HG03571 (cell line): ENCODE data around the gene FANCE.

Experiments used
- ATAC-seq: cut with Tn5 transposase; IDR thresholded peaks from one replicate; pipeline ENCODE4 v1.9.1; 2021; ENCODE audit not compliant: unreplicated experiment

FANCE gene

DNA sequence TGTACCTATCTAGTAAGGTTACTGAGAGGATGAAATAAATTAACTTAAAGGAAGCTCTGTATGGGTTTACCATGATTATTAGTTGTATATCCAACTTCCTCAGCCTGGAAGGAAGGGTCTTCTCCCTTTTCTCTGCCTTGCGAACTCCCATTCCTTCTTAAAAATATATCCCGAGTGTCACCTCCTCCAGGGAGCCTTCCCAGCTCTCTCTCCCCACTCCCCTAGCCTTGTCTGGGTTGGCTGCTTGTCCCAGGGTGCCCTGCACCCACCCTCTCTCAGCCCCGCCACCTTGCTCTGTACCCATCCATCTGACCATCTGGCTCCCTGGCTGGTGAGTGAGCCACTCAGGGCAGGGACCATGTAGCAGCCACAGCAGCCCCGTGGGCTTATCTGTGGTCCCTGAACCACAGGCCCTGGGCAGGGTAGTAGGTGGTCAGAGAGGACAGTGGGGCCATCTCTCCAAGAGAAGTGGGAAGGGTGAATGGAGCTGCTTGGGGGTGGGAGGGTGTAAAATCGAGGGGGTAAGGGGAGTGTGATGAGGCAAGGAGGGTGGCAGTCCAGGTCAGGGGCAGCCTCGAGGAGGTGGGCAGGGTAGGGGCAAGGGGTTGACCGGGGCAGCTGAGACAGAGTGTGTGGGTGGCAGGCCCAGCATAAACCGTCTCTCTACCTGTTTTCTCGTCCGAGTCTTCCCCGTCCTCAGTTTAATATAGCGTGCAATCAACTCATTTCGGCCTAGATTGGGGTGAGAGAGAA is 31.9 kb downstream of the FANCE start:
- no peak for ATAC-seq

DNA sequence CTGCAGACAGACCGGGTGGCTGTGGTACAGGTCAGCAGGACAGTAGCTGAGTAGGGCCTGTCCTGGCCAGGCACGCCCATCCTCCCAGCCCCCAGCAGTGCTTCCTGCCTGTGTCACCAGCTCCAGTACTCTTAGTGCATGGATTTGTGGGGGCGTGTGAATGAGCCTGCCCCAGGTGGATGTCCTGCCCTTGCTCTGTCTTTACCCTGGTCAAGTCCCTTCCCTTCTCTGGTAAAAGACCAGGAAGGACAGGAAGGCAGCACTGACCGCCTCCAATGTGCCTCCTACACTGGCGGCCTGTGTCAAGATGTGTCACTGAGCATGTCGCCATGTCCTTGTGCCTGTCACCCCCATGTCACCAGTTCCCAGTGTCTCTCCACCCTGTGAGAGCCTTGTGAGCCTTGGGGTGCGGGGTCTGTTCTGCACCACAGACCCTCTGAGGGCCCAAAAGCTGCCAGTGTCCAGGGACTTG is 32.8 kb downstream of the FANCE start:
- no peak for ATAC-seq

DNA sequence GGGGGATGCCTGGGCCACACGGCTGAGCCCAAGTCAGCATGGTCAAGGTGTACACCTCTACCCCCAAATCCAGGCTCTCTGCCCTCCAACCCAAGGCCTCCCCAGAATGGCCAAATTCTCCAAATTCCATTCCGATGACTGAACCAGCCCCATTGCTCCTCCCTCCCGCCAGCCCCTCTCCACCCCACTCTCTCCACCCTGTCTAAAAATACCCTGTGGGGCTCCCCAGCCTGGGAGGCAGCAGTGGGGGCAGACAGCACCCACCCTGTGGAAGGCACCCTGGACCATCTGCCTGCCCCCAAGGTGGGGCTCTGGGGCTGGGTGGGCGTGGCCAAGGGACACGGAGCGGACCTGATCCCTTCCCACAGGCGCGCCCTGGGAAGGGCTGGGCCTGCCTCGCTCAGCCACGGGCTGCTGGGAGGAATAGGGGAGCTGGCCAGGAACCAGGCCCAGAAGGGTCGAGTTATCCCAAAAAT is 33.3 kb downstream of the FANCE start:
- ATAC-seq, result no peak

DNA sequence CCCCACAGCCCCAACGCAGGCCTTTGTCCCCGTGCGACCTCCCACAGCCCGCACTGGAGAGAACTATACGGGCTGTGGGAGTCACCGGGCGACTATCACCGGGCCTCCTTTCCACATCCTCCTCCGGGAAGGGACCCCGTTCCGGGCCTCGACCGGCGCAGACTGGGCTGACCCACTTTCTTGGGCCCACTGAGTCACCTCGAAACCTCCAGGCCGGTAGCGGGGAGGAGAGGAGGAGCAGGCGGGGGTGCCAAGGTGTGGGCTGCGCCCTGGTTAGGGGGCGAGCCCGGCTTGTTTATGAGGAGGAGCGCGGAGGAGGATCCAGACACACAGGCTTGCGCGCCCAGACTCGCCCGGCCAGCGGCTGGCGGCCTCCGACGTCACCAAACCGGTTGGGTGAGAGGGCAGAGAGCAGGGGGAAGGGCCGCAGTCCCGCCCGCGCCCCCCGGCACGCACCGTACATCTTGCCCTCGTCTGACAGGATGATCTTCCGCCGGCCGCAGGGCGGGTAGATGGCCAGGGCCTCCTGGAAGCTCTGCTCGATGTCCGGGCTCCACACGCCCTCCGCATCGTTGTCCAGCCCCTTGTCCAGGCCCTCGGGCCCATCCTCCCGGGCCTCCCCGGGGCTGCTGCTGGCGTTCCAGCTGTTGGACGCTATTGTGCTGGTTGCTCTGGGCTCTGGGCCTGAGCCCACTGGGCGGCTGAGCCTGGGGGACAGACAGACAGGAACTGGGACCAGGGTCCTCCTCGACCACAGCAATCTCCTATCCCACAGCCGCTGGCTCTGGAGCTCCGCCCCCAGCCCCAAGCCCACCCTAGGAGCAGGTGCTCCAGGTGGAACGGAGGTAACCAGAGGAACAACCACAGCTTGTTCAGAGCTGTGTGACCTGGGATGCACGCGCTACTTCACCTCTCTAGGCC is 34.1 kb downstream of the FANCE start:
- ATAC-seq, result no peak

DNA sequence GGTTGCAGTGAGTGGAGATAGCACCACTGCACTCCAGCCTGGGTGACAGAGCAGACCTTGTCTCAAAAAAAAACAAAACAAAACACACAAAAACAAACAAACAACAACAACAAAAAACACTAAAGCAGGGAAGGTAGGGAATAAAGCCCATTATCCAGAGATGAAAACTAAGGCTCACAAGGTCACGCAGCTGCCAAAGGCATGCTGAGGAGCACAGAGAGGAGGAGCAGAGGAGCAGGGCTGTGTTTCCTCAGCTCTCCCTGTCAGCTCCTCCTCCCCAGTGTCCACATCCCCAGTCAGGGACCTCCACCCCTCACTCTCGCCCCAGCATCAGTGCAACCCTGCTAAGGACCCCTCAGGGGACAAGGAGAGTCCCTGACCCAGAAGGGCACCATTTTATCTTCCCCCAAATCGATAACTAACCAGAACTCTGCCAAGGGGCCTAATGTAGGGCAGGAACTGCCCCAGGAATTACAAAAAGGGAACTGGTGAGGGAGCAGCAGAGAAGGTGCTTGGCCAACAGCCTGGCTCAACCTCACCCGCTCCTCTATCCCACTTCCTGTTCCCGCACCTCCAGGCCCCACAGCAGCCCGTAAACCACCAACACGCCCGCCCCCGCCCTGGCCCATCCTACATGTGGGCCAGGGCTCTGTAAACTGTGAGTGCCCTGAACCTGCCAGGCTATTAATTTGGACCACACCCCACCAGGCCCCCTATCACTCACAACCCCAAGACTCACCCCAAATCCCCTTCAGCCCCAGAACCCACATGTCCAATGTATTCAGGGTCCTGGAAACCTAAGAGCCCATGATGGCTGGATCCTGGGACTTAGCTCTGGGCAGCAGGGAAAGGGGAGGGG is 35.7 kb downstream of the FANCE start:
- no peak for ATAC-seq

DNA sequence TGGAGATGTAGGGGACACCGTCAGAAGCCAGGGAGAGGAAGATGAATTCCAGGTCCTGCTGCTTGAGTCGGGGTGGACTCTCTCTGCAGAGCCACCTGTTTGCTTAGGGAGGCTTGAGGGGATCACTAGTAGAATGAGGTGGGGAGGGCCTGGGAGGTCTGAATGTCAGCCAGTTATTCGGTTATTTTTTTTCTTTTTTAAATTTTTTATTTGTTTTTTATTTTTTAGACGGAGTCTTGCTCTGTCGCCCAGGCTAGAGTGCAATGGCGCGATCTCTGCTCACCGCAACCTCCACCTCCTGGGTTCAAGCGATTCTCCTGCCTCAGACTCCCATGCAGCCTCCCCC is 36.4 kb downstream of the FANCE start:
- ATAC-seq, result no peak

DNA sequence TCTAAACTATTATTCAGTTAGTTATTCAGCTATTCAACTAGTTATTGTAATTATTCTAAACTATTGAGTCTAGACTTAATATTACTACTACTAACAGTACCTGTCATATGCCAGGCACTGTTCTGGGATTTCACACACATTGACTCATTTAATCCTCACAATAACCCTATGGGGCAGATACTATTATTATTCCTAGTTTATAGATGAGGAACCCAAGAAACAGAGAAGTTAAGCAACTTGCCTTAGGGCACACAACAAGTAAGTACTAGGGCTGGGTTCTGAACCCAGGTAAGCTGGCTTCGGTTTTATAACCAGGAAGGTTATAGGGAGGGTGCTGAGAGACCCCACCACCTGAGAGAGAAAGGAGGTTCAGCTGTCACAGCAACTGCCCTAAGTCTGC is 36.9 kb downstream of the FANCE start:
- ATAC-seq, result no peak

DNA sequence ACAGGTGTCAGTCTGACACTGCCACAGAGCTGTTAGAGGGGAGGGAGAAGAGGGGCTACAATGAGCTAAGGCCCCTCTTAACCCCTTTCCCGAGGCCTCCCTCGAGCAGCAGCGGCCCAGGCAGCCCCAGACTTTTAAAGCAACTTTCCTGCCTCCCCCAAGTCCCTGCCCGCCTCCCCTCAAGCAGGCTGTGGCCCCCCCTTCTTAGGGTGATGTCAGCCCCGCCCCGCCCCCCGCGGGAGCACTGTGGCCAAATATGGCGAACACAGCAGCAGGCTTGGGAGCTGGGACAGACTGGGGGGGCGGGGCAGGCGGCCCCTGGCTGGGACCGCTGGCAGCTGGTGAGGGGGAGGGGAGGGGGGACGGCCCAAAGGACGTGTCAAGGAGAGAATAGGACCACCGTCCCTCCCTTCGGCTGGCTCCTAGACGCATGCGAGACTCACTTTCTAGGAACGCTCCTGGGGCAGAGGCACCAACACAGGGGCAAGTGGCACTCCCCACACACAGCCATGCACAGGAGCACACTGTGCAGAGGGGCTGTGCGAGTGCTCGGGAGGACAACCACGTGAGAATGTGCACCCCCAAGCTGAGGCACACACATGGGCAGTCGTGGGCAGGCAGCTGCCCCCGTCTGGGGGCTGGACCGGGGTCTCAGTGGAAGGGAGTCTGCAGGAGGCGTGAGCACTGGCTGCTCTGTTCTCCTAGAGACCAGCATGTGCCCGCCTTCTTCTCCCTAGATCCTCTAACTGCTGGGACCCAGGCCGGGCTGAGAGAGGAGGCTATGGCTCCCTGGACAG is 38.1 kb downstream of the FANCE start:
- no peak for ATAC-seq

DNA sequence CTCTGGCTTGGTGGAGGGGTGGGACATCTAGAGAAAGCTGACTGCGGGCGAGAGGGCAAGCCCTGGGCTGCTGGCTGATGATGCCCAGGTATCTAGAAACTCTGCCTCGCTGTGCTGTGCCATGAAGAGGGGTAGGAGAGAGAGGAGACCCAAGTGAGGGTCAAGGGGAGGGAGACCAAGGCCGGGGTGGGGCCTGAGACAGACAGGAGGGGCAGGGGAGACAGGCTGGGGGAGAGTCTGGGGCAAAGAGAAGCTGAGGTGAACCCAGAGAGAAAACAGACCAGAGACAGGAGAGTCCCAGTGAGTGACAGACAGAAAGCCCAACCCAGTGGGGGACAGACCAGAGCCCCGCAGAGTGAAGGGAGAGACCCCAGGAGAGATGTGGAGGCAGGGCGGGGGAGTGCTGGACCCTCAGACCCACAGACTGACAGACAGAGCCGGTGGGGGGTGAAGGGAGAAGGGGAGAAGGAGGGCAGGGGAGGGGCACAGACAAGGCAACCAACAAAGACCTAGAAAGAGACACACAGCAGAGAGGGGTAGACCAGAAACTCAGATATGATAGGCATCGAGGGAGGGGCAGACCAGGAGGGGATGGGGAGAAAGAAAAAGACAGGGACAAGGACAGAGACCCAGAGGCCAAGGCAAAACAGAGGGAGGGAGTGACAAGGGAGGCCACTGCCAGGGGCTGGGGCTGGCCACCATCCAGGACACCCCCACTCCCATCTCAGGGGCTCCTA is 38.9 kb downstream of the FANCE start:
- ATAC-seq, result no peak

DNA sequence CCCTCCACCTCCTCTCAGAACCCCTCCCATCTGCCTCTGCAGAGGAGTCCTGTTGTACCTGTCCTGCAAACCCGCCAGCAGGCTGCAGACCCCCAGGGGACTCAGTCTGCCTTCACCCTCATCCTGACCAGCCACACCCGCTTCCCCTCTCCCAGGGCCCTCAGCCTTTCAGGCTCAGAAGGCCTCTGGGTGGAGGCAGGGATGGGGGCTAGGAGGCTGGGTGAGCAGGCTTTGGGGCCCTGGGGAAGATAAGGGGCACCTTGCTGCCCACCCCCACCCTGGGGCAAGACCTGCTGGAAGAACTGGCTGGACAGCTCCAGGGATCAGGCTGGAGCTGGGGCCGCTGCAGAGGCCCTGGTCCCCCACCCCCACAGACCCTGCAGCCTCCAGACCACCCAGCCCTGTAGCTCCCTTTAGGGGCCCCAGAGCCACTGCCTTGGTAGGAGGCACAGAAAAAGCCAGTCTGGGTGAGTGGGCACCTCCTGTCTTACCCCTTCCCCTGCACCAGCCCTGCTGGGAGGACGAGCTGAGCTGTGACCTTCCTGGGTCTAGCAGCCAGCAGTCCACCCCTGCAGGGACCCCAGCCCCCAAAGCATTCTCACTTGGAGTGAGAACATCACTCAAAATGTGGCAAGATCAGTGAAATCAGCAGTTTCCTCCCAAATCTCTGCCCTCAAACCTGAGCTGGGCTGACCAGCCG is 39.6 kb downstream of the FANCE start:
- no peak for ATAC-seq

DNA sequence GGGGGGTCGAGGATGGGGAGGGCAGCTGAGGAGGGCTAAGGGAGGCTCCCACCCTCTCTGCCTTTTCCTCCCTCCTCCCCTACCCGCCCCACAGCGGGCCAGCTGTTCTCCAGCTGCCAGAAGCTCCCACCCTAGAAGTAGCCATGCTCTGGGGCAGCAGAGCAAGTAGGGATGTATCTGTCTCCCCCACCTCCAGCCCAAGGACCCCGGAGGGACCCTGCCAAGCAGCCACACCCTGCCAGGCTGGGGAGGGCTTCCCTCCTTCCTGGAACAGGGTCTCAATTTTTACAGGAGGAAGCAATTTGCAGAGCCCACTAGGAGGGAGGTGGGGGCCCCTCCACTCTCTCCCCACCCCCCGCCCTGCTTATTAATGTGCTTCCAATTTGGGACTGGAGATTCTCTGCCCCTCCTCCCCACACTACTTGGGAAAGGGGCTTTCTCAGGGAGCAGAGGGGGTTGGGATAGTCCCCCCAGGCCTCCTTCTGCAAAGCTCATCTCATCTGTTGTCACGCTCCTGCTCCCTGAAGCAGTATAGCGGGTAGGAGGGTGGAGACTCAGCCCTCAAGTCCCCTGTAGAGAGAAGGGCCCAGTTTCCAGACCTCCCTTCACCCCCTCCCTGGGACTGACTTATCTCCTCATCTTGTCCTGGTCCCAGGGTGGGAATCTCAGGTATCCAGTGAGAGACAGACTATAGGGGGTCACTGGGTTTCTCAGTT is 40.3 kb downstream of the FANCE start:
- ATAC-seq, result no peak

DNA sequence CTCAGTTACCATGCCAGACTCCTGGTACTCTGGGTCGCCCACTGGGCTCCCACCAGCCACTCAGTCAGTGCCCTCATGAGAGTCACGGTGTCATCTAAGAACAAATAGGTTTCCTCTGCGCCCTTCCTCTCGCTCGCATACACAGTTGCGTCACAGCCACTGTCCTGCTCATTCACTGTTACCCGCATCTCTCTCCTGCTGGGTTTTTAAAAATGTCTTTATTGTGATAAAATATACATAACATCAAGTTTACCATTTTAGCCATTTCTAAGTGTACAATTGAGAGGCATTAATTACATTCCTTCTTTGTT is 40.8 kb downstream of the FANCE start:
- no peak for ATAC-seq

DNA sequence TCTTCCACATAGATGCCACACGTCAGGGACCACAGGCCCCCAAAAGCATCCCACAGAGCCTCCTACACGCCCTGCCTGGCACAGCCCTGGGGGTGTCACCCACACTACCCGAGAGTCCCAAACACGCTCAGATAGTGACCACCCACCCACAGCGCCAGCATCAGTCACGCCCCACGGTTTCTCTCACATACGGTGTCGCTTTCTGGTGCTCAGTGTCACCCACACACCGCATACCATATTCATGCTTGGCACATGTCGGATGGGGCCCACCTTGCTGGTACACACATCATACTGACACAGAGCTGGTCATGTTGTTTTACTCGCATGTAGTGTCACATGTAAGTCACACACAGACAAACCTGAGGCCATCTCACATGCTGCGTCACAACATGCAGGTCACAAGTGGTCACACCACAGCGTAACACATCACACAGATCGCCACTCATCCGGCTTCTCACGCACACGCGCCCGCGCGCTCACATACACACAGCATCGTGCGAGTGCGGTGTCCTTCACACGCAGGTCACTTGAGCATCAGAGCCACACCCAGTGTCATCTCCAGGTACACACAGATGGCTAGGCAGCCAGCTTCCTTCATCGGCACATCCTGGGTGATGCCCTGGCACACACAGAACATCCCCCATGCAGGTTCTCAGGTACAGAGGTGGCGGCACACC is 41.3 kb downstream of the FANCE start:
- no peak for ATAC-seq

DNA sequence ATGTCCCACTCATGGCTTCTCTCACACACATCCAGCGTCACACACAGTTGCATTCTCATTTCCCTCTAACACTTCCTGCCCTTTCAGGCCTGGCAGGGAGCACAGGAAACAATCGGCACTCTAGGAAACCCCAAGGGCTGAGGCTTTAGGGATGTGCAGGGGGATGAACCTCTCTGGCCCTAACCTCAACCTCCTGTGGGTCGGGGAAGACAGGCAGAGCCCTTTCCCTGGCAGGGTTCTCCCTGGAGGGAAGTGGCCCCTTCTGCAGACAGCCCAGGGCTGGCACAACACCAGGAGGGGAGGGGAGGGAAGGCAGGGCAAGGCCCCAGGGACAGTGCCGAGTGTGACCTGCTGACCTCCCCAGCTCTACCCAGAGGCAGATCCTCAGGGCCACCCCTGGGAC is 42.0 kb downstream of the FANCE start:
- no peak for ATAC-seq

DNA sequence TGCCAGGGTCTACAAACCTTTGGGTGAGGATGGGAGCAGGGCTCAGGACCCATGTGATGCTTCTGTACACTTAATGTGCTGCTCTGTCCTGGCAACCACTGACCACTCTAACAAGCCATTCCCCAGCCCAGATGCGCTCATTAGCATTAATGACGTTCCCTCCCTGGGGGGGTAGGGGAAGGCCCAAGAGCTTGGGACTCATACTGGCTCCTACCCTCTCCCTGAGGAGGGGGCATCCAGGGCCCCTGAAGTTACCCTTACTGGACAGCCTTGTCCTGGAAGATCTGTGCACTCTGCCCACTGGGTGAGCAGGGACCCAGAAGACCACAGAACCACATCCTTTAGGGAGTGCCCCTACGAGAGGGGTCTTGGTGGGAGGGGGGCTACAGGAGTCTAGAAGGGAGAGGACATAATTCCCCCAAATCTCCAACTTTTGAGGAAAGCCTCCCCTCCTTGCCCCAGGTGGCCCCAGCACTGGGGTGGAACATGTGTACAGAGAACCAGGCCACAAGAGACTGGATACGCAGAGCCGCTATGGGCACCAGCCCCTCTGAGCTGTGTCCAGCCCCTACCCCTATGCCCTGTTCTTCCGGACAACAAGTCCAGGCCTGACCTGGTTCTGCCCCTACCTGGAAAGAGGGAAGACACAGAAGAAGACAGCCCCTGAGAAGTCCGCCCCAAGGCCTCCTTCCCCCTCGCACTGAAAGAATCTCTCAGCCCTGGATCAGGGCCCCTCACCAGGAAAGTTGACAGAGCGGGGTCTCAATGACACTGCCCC is 43.3 kb downstream of the FANCE start:
- ATAC-seq, result no peak

DNA sequence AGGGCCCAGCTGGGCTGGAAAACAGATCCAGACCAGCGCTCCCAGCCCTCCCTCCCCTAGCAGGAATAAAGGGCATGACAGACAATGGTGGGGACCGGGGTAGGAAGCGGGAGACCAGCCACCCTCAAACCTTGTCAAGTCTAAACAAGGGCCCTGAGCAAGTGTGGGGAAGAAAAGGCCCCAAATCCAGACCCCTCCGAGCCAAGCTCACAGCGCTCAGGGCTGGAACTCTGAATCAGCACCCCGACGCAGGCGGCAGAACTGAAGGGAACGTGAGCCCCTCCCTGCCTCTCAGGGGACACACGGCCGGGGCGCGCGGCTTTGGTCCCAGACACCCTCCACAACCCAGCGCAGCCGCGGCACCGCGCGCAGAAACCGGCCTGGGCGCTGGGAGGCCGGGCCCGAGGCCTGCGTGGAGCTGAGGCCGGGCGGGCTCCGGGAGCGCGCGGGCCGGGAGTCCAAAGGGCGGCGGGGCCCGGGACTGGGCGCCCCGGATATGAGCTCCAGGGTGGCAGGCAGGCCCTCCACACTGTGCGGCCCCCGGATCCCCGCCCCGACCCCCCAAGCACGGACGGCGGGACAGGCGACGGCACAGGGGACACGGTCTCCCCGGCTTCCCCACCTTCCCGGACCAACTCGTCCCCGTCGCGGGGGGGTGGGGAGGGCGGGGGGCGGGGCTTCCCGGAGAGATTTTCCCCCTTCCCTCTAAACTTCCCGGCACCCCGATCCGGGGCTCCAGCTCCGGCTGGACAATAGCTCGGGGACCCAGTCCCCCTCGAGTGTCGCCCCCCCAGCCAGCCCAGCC is 44.1 kb downstream of the FANCE start:
- ATAC-seq, result no peak
